Skin epidermis (tissue), 12 donors: ENCODE measurements around the gene USP32.
"Not testable (repeated sequence)": the region's sequence is repeated elsewhere in the genome, so short reads cannot be mapped to it uniquely, and the experiment has no call there.

Experiments
- H3K27ac ChIP-seq, 21 experiments: fragments of 200-600 bp; sonication (generic) in 11 of 21; one replicate each; pipeline ENCODE4 v1.5.0; 2020; ENCODE audit warnings: mild to moderate bottlenecking in 3 of 21, inconsistent platforms in 2 of 21, moderate library complexity in 2 of 21
- H3K4me3 ChIP-seq, 7 experiments: fragments of 200-600 bp; sonication (generic) in 2 of 7; one replicate each; pipeline ENCODE4 v1.5.0; 2020; ENCODE audit warnings: inconsistent platforms in 2 of 7, mild to moderate bottlenecking in 2 of 7, moderate library complexity in 1 of 7

Gene USP32, protein sequence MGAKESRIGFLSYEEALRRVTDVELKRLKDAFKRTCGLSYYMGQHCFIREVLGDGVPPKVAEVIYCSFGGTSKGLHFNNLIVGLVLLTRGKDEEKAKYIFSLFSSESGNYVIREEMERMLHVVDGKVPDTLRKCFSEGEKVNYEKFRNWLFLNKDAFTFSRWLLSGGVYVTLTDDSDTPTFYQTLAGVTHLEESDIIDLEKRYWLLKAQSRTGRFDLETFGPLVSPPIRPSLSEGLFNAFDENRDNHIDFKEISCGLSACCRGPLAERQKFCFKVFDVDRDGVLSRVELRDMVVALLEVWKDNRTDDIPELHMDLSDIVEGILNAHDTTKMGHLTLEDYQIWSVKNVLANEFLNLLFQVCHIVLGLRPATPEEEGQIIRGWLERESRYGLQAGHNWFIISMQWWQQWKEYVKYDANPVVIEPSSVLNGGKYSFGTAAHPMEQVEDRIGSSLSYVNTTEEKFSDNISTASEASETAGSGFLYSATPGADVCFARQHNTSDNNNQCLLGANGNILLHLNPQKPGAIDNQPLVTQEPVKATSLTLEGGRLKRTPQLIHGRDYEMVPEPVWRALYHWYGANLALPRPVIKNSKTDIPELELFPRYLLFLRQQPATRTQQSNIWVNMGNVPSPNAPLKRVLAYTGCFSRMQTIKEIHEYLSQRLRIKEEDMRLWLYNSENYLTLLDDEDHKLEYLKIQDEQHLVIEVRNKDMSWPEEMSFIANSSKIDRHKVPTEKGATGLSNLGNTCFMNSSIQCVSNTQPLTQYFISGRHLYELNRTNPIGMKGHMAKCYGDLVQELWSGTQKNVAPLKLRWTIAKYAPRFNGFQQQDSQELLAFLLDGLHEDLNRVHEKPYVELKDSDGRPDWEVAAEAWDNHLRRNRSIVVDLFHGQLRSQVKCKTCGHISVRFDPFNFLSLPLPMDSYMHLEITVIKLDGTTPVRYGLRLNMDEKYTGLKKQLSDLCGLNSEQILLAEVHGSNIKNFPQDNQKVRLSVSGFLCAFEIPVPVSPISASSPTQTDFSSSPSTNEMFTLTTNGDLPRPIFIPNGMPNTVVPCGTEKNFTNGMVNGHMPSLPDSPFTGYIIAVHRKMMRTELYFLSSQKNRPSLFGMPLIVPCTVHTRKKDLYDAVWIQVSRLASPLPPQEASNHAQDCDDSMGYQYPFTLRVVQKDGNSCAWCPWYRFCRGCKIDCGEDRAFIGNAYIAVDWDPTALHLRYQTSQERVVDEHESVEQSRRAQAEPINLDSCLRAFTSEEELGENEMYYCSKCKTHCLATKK (N-terminal part only)

DNA sequence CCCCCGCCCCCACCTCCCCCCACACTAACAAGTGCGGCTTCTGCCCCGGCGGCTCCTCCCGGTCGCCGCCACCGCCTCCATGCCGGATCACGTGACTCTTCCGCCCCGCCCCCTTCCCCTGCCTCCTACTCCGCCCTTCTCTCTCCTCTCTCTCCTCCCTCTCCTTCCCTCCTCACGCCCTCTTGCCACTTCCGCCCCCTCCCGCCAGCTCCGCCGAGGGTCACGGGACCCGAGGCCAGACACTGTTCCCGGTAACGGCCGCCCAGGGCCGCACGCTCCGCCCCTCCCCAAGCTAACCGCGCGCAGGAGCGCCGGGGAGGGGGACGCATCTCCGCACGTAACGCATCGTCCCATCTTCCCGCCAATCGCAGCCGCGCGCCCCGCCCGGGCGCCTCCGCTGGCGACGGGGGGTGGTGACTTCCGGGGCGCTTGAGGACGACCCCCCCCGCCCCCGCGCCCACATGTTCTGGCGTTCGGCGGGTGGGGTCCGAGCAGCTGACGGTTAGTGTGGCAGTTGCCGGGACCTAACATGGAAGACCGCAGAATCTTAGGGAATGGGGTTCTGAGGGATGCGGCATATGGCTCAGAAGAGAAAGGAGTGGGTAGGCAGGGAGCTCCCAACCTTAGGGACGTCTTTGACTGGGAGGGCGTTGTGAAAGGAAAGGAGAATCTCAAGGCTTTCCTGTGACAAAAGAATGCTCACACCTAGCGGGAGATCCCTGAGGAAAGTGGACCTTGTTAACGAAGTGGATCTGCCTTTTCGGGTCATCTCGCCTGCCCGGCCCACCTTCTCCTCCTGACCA is at the start of gene USP32:
USP32 (minus strand) TSS at position 92 of the 803 bp plus-strand sequence. CDS start 194 bp downstream, outside the sequence.
- Histone ChIP-seq H3K4me3 (peak within 1 kb of the TSS; percentile 70 to 96 (median 85)), H3K27ac (peak within 1 kb of the TSS; percentile 88 to 99 (median 97))

DNA sequence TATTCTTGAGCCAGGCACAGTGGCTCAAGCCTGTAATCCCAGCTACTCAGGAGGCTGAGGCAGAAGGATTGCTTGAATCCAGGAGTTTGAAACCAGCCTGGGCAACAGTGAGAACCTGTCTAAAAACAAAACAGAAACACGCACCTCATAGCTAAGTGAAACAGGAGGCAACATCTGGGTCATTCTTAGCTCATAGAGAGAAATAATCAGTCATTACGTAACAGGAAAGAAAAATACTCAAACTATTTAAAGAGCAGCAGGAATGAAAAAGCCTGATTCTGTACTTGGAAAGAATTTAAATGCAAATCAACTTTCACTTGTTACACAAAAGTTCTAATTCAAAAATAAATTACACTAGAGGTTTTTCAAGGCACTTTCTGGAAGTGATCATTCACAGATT is 47.6 kb upstream of the USP32 start:
- no peak overlapping the region for H3K4me3 ChIP-seq

GRCh38 chr17:60436676-60437075 is 44.7 kb upstream of the USP32 start:
- Histone ChIP-seq H3K27ac (no peak overlapping the region), H3K4me3 (no peak overlapping the region)

More for the DNA sequence above, 47.6 kb upstream of the USP32 start:
- H3K27ac ChIP-seq, result no peak overlapping the region

- H3K27ac ChIP-seq, result peak overlapping the region in 1 of 21 experiments; percentile 34
Measured at GRCh38 chr17:60435244-60436167, 43.6 kb upstream of the USP32 start.

GRCh38 chr17:60433021-60433997 is 41.4 kb upstream of the USP32 start:
- H3K4me3 ChIP-seq, H3K27ac ChIP-seq: not testable (repeated sequence)

More at GRCh38 chr17:60435244-60436167, 43.6 kb upstream of the USP32 start:
- H3K4me3 ChIP-seq, result no peak overlapping the region

GRCh38 chr17:60430561-60430960 is 38.6 kb upstream of the USP32 start:
- not testable (repeated sequence) for H3K27ac ChIP-seq, H3K4me3 ChIP-seq

DNA sequence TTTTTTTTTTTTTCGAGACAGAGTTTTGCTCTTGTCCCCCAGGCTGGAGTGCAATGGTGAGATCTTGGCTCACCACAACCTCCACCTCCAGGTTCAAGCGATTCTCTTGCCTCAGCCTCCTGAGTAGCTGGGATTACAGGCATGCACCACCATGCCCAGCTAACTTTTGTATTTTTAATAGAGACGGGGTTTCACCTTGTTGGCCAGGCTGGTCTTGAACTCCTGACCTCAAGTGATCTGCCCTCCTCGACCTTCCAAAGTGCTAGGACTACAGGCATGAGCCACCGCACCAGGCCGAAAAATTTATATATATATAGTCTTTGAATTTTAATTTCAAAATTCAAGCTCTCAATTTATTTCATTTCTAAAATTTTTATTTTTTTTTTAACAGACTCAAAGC is 36.6 kb upstream of the USP32 start:
- H3K4me3 ChIP-seq, H3K27ac ChIP-seq: not testable (repeated sequence)

GRCh38 chr17:60426596-60426995 is 34.7 kb upstream of the USP32 start:
- H3K4me3 ChIP-seq, result no peak overlapping the region
- no peak overlapping the region for H3K27ac ChIP-seq

DNA sequence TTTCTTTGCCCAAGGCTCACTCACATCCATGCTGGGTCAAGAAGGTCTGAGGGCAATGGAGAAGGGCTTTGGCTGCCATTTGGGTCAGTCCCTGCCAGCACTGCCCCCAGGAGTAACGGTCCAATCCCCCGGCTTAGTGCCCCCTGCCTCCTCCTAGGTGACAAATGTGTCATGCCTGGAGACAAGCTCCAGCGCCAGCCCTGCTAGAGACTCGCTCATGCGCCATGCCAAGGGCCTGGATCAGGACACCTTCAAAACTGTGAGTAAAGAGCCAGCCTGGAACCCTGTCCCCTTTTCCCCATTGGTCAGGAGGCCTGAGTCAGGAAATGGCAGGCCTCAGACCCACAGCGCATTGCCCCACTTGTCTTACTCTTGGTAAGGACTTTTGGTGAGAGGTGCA is 33.7 kb upstream of the USP32 start:
- no peak overlapping the region for H3K27ac ChIP-seq

DNA sequence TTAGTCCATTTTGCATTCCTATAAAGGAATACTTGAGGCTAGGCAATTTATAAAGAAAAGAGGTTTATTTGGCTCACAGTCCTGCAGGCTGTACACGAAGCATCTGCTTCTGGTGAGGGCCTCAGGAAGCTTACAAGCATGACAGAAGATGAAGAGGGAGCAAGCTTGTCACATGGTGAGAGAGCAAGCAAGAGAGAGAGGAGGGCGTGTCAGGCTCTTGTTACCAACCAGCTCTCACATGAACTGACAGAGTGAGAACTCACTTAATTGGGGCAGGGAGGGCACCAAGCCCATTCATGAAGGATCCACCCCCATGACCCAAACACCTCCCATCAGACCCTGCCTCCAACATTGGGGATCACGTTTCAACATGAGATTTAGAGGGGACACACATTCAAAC is 31.9 kb upstream of the USP32 start:
- no peak overlapping the region for H3K4me3 ChIP-seq
- no peak overlapping the region for H3K27ac ChIP-seq

More for the DNA sequence above, 33.7 kb upstream of the USP32 start:
- H3K4me3 ChIP-seq, result no peak overlapping the region

DNA sequence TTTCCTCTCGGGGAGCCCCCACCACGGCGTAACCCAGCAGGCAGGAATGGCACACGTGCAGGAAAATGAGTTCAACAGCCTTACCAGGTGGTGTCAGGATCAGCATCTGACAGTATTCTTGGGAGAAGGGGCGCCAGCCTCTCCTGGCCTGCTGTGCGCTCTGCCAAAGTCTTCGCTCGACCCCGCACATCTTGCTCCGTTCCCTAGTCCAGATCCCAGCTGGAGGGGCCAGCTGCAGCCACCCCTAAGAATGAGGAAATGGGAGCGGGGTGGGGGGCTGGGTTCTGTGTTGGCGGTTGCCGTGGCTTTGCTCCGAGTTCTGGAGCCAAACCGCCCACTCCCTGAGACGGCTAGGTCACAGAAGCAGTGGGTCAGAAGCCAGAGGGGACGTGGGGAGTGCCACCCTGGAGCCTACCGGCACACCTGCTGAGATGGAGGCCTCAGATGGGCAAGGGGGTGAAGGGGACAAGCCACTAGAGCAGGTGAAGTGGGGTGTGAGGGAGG is 30.3 kb upstream of the USP32 start, which contains the start of gene CHCT1:
CHCT1 (plus strand) TSS at position 328 of the 504 bp plus-strand sequence; CDS start at position 432, 104 bp downstream.
- peak within 1 kb of the TSS; percentile 32 to 49 (median 41) for H3K4me3 ChIP-seq

DNA sequence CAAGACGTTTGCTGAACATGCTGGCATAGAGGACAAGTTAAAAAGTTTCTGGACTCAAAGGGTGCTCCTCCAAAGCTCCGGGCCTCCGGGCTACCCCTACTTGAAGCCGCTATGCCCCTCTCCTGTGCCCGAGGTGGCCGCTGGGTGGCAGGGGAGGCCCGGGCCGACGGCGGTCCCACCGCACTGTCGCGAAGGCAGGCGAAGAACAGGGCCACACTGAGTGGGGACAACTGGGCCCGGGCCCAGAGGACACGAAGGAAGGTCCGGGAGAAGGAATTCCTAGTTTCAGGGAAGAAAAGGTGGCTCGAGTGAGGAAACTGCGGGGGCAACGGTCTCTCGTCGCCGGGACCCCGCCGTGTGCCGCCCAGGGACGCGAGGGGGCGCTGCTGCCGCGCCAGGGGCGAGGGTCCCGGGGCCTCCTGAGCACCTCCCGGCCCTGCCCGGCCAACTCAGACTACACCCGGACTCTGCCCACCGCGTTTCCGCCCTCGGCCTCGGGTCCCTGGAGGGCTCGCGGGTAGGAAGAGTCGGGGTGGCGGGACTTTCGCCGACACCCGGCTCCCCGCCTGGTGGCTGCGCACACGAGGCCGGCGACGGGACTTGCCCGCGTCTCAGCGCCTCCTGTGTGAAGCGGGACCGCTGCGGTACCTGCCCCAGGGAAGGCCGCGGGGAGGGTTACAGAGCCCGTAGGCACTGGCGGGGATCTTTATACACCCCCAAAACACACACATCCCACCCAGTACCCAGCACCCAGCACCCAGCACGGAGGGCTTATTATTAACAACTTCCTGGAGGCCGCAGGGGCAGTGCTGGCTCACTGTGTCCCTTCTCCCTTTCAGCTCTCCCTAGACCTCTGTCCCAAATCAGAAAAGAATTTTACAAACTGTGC is 29.6 kb upstream of the USP32 start:
- H3K4me3 ChIP-seq, result peak overlapping the region; percentile 32 to 49 (median 41)
- H3K27ac ChIP-seq, result peak overlapping the region in 17 of 21 experiments; percentile 25 to 85 (median 63)

More for the DNA sequence above, 30.3 kb upstream of the USP32 start, which contains the start of gene CHCT1:
- peak within 1 kb of the TSS in 17 of 21 experiments; percentile 25 to 85 (median 63) for H3K27ac ChIP-seq

- H3K27ac ChIP-seq, H3K4me3 ChIP-seq: not testable (repeated sequence)
Measured at GRCh38 chr17:60419875-60420274, 27.9 kb upstream of the USP32 start.

DNA sequence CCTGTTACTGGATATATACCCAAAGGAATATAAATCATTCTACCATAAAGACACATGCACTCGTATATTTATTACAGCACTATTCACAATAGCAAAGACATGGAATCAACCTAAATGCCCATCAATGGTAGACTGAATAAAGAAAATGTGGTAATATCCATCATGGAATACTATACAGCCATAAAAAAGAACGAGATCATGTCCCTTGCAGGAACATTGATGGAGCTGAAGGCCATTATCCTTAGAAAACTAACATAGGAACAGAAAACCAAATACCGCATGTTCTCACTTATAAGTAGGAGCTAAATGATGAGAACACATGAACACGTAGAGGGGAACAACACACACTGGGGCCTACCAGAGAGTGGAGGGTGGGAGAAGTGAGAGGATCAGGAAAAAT is 27.1 kb upstream of the USP32 start:
- not testable (repeated sequence) for H3K27ac ChIP-seq, H3K4me3 ChIP-seq

- Histone ChIP-seq H3K27ac (no peak overlapping the region), H3K4me3 (no peak overlapping the region)
Measured at GRCh38 chr17:60416368-60416925, 24.5 kb upstream of the USP32 start.
